ENCODE measurements around the gene TRIM7.

TRIM7 gene

DNA sequence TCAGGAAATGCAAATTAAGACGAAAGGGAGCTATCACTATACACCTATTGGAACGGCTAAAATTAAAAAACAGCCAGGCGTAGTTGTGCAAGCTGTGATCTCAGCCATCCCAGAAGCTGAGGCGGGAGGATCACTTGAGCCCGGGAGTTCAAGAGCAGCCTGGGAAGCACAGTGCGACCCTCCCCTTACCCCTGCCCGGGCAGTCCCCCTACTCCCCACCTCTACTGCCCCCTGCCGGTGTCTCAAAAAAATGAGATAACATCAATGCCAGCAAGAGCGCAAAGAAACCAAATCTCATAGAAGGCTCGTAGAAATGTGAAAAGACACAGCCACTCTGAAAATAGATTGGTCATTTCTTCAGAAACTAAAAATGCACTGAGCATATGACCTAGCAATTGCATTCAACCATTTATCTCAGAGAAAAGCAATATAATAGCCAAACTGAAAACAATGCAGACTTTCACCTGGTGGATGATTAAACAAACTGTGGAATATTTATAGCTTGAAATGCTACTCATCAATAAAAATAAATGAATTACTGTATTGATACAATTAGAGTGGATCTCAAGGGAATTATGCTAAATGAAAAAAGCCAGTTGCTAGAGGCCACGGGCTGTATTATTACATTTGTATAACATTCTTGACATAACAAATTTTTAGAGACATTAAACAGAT is 37.0 kb downstream of the TRIM7 start:
- TF ChIP-seq, protein P1, sequence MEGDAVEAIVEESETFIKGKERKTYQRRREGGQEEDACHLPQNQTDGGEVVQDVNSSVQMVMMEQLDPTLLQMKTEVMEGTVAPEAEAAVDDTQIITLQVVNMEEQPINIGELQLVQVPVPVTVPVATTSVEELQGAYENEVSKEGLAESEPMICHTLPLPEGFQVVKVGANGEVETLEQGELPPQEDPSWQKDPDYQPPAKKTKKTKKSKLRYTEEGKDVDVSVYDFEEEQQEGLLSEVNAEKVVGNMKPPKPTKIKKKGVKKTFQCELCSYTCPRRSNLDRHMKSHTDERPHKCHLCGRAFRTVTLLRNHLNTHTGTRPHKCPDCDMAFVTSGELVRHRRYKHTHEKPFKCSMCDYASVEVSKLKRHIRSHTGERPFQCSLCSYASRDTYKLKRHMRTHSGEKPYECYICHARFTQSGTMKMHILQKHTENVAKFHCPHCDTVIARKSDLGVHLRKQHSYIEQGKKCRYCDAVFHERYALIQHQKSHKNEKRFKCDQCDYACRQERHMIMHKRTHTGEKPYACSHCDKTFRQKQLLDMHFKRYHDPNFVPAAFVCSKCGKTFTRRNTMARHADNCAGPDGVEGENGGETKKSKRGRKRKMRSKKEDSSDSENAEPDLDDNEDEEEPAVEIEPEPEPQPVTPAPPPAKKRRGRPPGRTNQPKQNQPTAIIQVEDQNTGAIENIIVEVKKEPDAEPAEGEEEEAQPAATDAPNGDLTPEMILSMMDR (conservative IDR thresholded peaks at IDR 0.05; ENCODE audit: low read depth, low read length) = peak; percentile 53
- no peak overlapping the region for H3K4me3 ChIP-seq (ENCODE audit: low read depth, low read length)
- no peak for DNase-seq (ENCODE audit: low read depth)

DNA sequence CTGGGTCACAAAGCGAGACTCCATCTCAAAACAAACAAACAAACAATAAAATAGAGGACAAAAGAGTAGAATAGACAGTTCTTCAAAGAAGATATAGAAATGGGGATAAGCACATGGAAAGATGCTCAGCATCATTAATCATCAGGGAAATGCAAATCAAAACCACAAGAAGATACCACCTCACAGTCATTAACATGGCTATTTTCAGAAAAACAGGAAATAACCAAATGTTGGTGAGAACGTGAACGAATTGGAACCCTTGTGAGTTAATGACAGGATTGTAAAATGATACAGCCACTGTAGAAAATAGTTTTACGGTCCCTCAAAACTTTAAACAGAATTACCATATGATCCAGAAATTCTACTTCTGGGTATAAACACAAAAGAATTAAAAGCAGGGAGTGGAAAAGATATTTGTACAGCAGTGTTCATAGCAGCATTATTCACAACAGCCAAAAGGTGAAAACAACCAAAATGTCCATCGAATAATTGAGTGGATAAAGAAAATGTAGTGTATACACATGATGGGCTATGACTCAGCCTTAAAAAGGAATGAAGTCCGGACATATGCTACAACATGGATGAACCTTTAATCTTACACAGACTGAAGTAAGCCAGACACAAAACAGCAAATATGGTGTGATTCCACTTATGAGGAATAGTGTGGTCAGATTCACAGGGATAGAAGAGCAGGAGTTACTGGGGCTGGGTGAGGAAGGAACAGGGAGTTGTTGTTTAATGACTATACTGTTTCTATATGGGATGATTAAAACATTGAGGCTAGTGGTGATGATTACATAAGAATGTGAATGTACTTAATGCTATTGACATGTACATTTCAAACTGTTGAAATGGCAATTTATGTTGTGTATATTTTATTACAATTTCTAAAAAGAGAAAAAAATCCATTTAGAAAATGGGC is 37.9 kb downstream of the TRIM7 start:
- no peak overlapping the region for H3K4me3 ChIP-seq (ENCODE audit: low read depth, low read length)
- DNase-seq (ENCODE audit: low read depth) = no peak
- TF ChIP-seq, protein P1 (conservative IDR thresholded peaks at IDR 0.05; ENCODE audit: low read depth, low read length) = no peak

DNA sequence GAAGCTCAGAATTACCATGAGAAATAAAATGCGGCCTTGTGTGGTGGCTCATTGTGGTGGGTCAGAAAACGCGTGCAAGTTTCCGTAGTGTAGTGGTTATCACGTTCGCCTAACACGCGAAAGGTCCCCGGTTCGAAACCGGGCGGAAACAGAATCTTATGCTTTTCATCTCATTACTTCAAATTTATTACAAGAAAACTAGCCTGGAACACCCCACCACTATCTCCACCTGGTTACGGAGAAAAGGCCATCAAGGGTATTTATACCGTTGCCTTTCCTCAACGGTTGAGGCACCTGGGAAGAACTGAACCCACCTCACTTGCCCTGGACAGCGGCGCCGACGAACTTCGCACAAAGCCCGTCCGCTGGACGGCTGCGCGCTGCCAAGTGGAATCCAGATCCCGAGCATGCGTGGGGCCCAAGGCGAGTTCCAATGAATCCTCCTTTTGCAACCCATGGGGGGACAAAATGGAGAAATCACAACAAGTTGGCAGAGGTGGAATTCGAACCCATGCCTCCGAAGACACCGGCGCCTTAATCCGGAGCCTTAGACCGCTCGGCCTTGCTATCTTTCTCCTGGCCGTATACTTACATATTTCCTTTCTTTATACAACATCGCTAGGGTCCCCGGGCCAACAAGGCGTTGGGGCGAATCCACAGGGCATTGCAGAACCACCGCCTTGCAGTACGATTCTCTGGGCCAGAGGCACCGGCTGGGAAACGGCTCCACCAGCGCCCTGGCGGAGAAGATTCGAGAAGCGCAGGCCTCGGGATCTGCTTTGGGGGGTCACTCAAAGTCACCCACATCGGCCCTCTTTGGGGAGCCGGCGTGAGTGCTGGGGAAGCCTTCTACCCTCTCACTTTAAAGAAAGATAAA is 40.7 kb downstream of the TRIM7 start:
- no peak for DNase-seq (ENCODE audit: low read depth)
- H3K4me3 ChIP-seq (ENCODE audit: low read depth, low read length) = no peak overlapping the region
- TF ChIP-seq, protein P1 (conservative IDR thresholded peaks at IDR 0.05; ENCODE audit: low read depth, low read length) = no peak

DNA sequence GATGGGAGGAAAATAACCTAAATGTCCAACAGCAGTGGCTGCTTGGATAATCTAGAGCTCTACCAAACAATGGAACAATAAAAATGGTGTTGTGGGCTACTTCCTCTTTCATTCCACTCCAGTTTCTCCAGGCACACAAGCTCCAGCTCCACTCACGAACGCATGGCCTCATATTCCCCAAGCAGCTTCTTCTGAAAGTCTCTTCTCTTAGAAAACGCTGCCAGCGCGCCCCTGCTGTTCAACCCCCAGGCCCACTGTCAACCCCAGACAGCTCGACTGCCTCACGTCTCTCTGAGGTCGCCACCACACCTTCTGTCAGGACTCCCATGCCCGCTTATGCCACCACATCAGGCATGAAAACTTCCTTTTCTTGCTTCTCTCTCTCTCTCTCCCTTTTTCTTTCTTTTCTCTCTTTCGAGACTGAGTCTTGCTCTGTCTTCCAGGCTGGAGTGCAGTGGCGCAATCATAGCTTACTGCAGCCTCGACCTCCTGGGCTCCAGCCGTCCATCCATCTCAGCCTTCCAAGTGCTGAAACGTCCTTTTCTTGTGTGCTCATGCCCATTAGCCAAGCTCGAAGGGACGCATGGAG is 41.4 kb downstream of the TRIM7 start:
- H3K4me3 ChIP-seq (ENCODE audit: low read depth, low read length) = peak overlapping the region; percentile 13
- no peak for DNase-seq (ENCODE audit: low read depth)
- TF ChIP-seq, protein P1 (conservative IDR thresholded peaks at IDR 0.05; ENCODE audit: low read depth, low read length) = no peak

DNA sequence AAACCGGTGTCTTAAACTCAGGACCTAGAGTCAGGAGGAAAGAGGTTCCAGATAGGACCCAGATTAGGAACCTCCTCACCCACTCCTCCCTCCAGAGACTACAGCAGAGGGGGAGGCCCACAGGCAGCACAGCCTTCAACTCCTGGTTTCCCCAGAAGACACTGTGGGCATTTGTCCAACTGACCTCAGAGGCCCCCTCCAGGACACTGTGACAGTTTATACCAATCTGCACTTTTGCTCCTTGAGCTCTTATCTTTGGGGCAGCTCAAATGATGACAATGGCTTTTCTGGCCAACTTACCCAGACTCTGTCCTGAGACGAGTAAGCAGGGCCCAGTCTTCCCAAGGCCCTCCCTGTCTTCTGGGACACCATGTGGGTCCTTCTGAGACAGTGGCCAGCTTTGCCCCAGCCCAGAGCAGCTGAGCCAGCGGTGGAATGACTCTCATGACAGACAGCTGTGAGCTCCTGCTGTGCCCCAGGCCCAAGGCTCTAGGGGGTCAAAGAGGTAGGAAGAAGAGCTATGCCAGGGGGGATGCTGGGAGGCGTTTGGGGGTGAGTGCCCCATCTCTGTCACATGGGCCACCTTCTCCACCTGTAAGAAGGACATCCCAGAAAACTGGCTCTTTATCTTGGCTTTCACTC is 43.3 kb downstream of the TRIM7 start:
- peak overlapping the region; percentile 42 for H3K4me3 ChIP-seq (ENCODE audit: low read depth, low read length)
- TF ChIP-seq, protein P1 (conservative IDR thresholded peaks at IDR 0.05; ENCODE audit: low read depth, low read length) = no peak
- DNase-seq (ENCODE audit: low read depth) = no peak

DNA sequence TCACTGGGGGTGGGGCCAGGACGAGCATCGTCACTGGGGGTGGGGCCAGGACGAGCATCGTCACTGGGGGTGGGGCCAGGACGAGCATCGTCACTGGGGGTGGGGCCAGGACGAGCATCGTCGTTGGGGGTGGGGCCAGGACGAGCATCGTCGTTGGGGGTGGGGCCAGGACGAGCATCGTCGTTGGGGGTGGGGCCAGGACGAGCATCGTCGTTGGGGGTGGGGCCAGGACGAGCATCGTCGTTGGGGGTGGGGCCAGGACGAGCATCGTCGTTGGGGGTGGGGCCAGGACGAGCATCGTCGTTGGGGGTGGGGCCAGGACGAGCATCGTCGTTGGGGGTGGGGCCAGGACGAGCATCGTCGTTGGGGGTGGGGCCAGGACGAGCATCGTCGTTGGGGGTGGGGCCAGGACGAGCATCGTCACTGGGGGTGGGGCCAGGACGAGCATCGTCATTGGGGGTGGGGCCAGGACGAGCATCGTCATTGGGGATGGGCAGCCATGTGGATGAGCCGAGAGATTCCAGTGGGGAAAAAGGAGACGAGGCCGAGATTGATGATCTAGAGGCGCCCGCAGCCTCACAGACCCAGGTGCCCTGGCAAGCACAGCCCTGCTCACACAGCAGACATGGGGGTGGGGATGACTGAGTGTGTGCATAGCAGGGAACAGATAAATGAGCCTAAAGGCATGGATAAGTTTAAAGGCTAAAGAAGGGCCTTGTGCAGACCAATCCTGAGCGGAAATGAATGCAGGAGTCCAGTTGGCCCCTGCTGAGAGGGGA is 44.1 kb downstream of the TRIM7 start:
- peak overlapping the region; percentile 56 for H3K4me3 ChIP-seq (ENCODE audit: low read depth, low read length)
- peak; percentile 80 for DNase-seq (ENCODE audit: low read depth)
